Thyroid gland (tissue), 4 donors: ENCODE results near the gene ZCWPW2.

ENCODE experiments used
- POLR2A ChIP-seq, 2 donors: fragments of 450-650 bp; IDR thresholded peaks; one replicate each; pipeline ENCODE4 v1.6.1; 2017; ENCODE audit warnings: antibody characterized with exemption in 2 of 2, mild to moderate bottlenecking in 2 of 2, moderate library complexity in 1 of 2
- TF ChIP-seq, protein P1 (sequence below), 6 experiments: fragments of 200-600 bp in 3 of 6; fragments of 450-650 bp in 3 of 6; sonication (generic) in 3 of 6; IDR thresholded peaks; one replicate each; pipeline ENCODE4 v1.5.1; 2016 to 2019; ENCODE audit warnings: antibody characterized with exemption in 6 of 6, mild to moderate bottlenecking in 2 of 6, inconsistent platforms in 1 of 6, moderate library complexity in 1 of 6

DNA sequence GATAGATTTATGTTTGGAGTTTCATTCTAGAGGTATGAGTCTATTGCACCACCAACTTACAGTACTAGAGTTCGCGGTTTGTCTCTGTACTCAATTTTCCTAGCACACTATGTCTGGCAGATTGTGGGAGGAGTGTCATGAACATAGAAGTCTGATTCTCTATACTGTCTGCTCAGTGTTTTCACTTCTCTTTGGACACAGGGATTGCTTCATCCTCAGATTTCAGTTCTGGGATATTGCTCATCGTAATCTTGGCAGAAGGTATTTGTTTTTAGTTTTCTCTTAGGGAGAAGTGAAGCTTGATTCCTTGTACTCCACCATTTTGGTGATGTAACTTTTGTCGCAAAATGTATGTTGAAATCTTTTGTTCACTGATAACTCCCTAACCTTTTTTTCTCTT lies 27.9 kb downstream of the ZCWPW2 start:
- TF ChIP-seq, protein P1, sequence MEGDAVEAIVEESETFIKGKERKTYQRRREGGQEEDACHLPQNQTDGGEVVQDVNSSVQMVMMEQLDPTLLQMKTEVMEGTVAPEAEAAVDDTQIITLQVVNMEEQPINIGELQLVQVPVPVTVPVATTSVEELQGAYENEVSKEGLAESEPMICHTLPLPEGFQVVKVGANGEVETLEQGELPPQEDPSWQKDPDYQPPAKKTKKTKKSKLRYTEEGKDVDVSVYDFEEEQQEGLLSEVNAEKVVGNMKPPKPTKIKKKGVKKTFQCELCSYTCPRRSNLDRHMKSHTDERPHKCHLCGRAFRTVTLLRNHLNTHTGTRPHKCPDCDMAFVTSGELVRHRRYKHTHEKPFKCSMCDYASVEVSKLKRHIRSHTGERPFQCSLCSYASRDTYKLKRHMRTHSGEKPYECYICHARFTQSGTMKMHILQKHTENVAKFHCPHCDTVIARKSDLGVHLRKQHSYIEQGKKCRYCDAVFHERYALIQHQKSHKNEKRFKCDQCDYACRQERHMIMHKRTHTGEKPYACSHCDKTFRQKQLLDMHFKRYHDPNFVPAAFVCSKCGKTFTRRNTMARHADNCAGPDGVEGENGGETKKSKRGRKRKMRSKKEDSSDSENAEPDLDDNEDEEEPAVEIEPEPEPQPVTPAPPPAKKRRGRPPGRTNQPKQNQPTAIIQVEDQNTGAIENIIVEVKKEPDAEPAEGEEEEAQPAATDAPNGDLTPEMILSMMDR (IDR thresholded peaks at IDR 0.05), result no peak
- TF ChIP-seq POLR2A (IDR thresholded peaks at IDR 0.05), result no peak
